Activated CD4-positive, CD25-positive, alpha-beta regulatory T cell treated with anti-CD3 and anti-CD28 coated beads, Interleukin-2, amount 50 U/mL, for 16 hours (primary cell): Measurements from ENCODE around the gene AFG1L.

Experiments
- DNase-seq: peaks from one replicate; pipeline ENCODE4 v3.0.0-alpha.2; 2020; ENCODE audit warnings: low read depth, low spot score

Gene AFG1L

GRCh38 chr6:108453601-108454185 lies 158.8 kb downstream of the AFG1L start:
- no peak for DNase-seq

- DNase-seq: no peak
Observed at GRCh38 chr6:108454356-108454755, 159.5 kb downstream of the AFG1L start.

DNA sequence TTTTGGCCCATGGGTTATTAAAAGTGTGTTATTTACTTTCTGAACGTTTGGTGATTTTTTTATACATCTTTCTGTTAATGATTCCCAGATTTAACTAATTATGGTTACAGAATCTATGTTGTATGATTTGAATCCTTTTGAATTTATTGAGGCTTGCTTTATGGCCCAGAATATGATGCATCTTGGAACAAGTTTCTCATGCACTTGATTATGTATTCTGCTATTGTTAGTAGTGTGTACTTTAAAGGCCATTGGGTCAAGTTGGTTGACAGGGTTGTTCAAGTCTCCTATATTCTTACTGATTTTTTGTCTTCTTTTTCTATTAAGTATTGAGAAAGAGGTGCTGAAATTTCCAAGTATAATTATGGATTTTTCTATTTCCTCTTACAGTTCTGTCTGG lies 160.8 kb downstream of the AFG1L start:
- no peak for DNase-seq

GRCh38 chr6:108463784-108464183 lies 168.9 kb downstream of the AFG1L start:
- no peak for DNase-seq

- DNase-seq: no peak
Observed at GRCh38 chr6:108464418-108465097, 169.7 kb downstream of the AFG1L start.

DNA sequence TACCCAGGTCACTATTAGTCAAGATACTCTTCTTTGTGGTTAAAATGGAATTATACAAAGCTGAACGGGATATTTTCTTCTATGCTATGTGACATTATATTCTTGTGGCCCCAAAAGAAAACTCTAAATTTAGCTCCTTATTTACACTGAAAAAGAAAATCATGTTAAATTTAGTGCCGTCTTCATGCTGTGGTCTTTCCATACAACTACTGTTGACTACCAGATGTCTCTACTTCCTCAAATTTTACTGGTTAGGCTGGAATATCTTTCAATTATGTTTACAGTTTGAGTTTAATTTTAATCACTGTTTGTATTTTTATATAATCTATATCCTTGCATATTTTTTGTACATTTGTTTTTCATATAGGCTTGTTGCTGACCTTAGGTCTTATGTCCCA lies 170.2 kb downstream of the AFG1L start:
- DNase-seq: no peak

GRCh38 chr6:108468346-108468745 lies 173.5 kb downstream of the AFG1L start:
- no peak for DNase-seq

DNA sequence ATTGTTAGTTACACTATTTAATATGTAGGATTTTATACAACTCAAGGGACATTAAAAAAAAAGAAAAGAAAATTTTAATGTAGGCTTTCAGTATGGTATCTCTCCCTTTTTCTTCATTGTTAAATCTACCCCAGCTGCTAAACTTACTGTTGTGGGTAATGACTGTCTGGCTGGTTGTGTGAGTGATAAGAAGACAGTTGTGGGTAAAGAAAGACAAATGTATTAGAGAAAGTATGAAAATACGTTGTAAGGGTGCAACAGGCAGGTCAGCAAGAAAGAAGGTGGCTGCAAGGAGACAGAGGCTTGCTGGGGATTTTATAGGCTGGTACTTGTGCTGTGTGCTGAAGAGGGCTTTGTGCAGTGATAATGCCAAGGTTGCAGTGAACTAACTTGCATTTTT lies 174.5 kb downstream of the AFG1L start:
- DNase-seq: no peak

DNA sequence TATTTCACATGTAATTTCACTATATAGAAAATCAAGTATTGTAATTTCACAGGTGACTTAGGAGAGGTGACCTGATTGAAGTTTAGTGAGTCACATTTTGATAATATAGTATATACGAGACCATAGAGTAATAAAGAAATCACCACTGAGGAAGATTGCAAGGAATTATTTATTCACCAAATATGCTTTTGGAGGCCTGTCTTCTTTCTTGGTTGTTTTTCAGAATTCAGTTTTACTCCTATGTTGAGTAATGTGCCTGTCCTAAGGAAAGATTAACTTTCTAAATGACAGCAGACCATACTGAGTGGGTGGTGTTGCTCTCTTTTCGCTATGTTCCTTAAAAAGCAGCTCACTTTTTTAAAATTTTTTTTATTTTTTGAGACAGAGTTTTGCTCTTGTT lies 178.3 kb downstream of the AFG1L start:
- no peak for DNase-seq

- no peak for DNase-seq
Observed at GRCh38 chr6:108476376-108476775, 181.5 kb downstream of the AFG1L start.

- DNase-seq: no peak
Observed at GRCh38 chr6:108476847-108477430, 182.1 kb downstream of the AFG1L start.

DNA sequence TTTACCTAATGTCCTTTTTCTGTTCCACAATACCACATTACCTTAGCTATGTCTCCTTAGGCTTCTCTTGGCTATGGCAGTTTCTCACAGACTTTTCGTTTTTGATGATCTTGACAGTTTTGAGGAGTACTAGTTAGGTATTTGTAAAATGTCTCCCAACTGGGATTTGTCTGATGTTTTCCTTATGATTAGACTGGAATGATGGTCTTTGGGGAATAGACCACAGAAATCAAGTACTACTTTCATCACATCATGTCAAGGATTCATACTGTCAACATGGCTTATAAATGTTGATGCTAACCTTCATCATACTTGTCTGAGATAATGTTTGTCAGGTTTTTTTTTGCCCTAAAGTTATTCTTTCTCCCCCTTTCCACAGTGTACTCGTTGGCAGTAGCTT lies 187.7 kb downstream of the AFG1L start:
- no peak for DNase-seq

GRCh38 chr6:108484016-108484415 lies 189.2 kb downstream of the AFG1L start:
- no peak for DNase-seq

DNA sequence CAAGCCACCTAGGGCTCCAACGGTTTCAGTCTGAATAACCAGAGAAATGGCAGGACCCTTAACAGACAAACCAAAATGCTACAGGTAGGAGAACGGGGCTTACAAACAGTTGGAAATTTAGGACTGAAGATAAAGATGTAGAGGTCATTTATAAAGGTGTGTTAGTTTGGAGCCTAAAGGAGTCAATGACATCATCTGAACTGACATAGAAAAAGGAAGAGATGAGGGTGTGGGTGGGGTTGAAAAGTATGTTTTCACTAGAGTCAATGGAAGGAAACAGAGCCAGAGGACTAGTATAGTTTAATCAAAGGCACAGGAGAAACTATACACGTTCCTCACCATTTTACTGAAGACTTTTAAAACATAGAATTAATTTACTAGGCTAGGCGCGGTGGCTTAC lies 194.8 kb downstream of the AFG1L start:
- DNase-seq: no peak

GRCh38 chr6:108492131-108492766 lies 197.4 kb downstream of the AFG1L start:
- no peak for DNase-seq

DNA sequence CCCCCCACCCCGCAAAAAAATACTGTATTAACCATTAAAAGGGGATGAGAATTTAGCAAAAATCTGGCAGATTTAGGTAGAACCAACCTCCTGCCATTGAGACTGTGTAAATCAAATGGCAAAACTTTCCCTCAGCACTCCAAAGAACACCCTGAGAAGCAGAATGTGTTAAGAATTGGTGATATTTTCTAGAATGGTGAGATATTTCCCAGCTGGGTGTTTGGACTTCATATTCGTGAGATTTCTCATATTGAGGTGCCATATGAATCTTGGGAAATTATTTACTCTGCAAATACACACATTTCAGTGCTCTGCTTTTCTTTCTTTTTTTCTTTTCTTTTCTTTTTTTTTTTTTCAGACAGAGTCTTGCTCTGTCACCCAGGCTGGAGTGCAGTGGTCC lies 199.6 kb downstream of the AFG1L start:
- DNase-seq: no peak

DNA sequence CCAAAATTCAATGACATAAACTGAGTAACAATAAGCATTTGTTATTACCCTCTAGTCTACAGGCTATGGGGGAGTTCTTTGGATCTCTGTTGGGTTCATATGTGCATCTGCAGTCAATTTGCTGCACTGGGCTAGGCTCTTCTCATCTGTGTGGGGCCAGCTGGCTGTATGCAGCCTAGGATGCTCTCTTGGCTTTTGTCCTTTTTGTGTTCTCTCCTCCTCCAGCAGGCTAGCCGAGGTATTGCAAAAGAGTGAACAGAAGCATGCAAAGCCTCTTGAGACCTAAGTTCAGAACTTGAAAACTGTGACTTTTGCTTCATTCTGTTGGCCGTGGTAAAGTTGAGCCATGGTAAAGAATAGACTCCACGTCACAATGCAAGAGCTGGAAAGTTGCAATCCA lies 203.0 kb downstream of the AFG1L start:
- DNase-seq: no peak

- no peak for DNase-seq
Observed at GRCh38 chr6:108501559-108501958, 206.7 kb downstream of the AFG1L start.

- no peak for DNase-seq
Observed at GRCh38 chr6:108502832-108503231, 208.0 kb downstream of the AFG1L start.

DNA sequence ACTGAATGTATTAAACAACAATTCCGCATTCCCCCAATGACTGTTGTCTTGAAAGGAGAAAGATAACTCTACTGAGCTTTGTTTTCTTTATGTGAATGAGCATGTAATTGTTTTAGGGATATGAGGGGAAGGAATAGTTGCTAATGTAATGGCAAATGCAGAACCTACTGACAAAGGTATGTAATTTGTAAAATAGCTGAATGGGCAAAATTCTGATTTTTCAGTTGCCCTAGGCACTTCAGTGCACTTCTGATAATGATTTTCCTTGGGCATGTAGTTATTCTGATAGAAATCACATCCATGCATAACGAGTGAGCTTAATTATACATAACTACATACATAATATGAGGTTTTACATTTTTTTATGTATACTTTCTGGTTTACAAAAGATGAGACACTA lies 212.5 kb downstream of the AFG1L start:
- no peak for DNase-seq

DNA sequence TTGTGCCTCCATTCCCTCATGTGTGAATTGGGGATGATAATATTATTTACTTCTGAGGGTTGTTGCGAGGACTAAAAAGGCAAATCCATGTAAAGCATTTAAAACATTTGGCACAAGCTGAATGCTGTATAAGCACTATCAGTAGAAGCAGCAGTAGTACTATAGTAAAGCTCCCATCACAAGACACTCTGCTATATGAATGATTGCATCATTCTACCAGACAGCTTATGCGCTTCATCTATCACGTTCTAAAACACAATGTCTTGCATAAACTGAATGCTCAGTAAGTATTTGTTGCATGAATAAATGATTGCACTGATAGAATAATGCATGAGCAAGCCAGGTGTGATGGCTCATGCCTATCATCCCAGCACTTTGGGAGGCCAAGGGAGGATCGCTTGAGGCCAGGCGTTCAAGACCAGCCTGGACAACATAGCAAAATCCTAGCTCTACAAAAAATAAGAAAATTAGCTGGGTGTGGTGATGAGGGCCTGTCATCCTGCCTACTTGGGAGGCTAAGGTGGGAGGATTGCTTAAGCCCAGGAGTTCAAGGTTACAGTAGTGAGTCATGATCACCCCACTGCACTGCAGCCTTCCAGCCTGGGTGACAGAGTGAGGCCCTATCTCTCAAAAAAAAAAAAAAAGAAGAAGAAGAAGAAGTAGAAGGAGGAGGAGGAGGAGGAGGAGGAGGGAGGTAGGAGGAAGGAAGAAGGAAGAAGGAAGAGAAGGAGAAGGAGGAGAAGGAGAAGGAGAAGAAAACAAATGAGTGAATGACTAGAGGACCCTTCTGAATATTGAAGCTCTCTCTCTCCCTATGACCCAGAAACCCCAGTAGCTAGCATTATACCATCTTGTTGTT lies 215.8 kb downstream of the AFG1L start:
- DNase-seq: no peak
